WTC11 (cell line): ENCODE results near the gene FOXO3.
"Not testable (repeated sequence)": the region's sequence is repeated elsewhere in the genome, so short reads cannot be mapped to it uniquely, and the experiment has no call there.

Experiments
- FOXP1 ChIP-seq: sonication (generic); formaldehyde crosslinking; IDR thresholded peaks from 2 replicates; pipeline ENCODE4 v1.8.0; 2022; ENCODE audit warnings: missing genetic modification reagents, mild to moderate bottlenecking, moderate library complexity, borderline replicate concordance
- RELA ChIP-seq: sonication (generic); formaldehyde crosslinking; IDR thresholded peaks from 2 replicates; pipeline ENCODE4 v1.8.1; 2022; ENCODE audit warnings: missing genetic modification reagents, mild to moderate bottlenecking, borderline replicate concordance
- ZNF121 ChIP-seq: sonication (generic); formaldehyde crosslinking; IDR thresholded peaks from 2 replicates; pipeline ENCODE4 v1.8.0; 2023; ENCODE audit warnings: missing genetic modification reagents
- TF ChIP-seq, protein P1 (sequence below): fragments of 250-450 bp; sonication (Bioruptor Pico); IDR thresholded peaks from 2 replicates; pipeline ENCODE4 v1.8.0; 2021; ENCODE audit warnings: mild to moderate bottlenecking
- TF ChIP-seq, protein P2 (sequence below): sonication (generic); formaldehyde crosslinking; IDR thresholded peaks from 2 replicates; pipeline ENCODE4 v1.8.1; 2022; ENCODE audit warnings: missing genetic modification reagents, borderline replicate concordance

- TF ChIP-seq FOXP1; RELA (CRISPR knock-in tag); ZNF121 (CRISPR knock-in tag): not testable (repeated sequence)
- TF ChIP-seq, protein P1, sequence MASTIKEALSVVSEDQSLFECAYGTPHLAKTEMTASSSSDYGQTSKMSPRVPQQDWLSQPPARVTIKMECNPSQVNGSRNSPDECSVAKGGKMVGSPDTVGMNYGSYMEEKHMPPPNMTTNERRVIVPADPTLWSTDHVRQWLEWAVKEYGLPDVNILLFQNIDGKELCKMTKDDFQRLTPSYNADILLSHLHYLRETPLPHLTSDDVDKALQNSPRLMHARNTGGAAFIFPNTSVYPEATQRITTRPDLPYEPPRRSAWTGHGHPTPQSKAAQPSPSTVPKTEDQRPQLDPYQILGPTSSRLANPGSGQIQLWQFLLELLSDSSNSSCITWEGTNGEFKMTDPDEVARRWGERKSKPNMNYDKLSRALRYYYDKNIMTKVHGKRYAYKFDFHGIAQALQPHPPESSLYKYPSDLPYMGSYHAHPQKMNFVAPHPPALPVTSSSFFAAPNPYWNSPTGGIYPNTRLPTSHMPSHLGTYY: not testable (repeated sequence)
- TF ChIP-seq, protein P2, sequence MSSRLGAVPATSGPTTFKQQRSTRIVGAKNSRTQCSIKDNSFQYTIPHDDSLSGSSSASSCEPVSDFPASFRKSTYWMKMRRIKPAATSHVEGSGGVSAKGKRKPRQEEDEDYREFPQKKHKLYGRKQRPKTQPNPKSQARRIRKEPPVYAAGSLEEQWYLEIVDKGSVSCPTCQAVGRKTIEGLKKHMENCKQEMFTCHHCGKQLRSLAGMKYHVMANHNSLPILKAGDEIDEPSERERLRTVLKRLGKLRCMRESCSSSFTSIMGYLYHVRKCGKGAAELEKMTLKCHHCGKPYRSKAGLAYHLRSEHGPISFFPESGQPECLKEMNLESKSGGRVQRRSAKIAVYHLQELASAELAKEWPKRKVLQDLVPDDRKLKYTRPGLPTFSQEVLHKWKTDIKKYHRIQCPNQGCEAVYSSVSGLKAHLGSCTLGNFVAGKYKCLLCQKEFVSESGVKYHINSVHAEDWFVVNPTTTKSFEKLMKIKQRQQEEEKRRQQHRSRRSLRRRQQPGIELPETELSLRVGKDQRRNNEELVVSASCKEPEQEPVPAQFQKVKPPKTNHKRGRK (CRISPR knock-in tag): not testable (repeated sequence)
Measured at GRCh38 chr6:108658785-108659184, 98.1 kb downstream of the FOXO3 start.
